Coronary artery (tissue), 2 donors: ENCODE measurements around the gene FLT4.
A peak's percentile ranks its signal among the peaks of the same experiment; 100 is the strongest.

Experiments
- DNase-seq: peaks from one replicate; pipeline ENCODE4 v3.0.0-alpha.2; 2017; ENCODE audit warnings: low spot score
- H3K27ac ChIP-seq, 2 donors: fragments of 200-600 bp; sonication (generic); one replicate each; pipeline ENCODE4 v1.5.1; 2016 to 2019
- H3K4me3 ChIP-seq: fragments of 200-600 bp; sonication (generic); 2 replicates; pipeline ENCODE4 v1.5.1; 2016; ENCODE audit warnings: mild to moderate bottlenecking, moderate library complexity
- TF ChIP-seq, protein P1 (sequence below): fragments of 200-600 bp; sonication (generic); IDR thresholded peaks from one replicate; pipeline ENCODE4 v1.5.1; 2019; ENCODE audit warnings: antibody characterized with exemption

FLT4 gene

DNA sequence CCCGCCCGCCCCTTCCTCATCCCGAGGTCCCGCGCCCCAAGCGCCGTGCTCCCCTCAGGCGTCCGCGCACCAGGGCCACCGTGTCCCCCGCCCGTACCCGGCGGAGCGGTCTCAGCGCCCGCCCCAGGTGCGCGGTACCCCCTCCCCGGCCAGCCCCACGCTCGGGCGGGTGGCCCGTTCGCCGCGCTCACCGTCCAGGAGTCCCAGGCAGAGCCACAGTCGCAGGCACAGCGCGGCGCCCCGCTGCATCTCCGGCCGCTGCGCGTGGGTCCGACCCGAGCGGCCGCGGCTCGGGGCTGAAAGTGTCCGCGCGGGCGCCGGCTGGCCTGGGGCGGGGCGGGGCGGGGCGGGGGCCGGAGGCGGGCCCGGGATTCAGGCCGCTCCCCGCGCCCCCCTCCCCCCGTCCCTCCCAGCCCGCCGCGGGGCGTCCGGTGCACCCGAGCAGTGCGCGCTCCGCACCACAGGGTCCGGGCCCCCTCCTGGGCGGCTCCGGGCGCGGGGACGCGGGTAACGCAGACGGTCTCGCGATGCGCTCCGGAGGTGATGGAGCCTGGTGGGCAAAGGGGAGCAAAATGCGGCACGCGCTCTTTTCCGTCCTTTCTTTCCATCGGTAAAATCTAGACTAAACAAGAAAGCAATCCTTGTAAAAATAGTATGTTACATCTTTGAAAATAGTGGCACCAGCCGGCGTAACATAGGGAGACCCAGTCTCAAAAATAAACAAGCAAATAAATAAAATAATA is at the start of gene FLT4:
FLT4 (minus strand) TSS at position 304 of the 743 bp plus-strand sequence; CDS start at position 249, 55 bp downstream.
- peak within 1 kb of the TSS in 1 of 2 donors; percentile 37 for H3K27ac ChIP-seq
- no peak for DNase-seq
- peak within 1 kb of the TSS; percentile 71 for H3K4me3 ChIP-seq
- TF ChIP-seq, protein P1, sequence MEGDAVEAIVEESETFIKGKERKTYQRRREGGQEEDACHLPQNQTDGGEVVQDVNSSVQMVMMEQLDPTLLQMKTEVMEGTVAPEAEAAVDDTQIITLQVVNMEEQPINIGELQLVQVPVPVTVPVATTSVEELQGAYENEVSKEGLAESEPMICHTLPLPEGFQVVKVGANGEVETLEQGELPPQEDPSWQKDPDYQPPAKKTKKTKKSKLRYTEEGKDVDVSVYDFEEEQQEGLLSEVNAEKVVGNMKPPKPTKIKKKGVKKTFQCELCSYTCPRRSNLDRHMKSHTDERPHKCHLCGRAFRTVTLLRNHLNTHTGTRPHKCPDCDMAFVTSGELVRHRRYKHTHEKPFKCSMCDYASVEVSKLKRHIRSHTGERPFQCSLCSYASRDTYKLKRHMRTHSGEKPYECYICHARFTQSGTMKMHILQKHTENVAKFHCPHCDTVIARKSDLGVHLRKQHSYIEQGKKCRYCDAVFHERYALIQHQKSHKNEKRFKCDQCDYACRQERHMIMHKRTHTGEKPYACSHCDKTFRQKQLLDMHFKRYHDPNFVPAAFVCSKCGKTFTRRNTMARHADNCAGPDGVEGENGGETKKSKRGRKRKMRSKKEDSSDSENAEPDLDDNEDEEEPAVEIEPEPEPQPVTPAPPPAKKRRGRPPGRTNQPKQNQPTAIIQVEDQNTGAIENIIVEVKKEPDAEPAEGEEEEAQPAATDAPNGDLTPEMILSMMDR: no peak

DNA sequence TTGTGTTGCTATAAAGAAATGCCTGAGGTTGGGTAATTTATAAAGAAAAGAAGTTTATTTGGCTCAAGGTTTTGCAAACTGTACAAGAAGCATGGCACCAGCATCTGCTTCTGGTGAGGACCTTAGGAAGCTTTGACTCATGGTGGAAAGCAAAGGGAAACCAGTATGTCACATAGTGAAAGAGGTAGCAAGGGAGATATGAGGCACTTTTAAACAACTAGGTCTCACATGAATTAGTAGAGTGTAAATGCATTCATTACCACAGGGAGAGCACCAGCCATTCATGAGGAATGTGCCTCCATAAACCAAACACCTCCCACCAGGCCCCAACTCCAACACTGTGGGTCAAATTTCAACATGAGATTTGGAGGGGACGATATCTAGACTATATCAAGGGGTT is 49.6 kb upstream of the FLT4 start:
- Histone ChIP-seq H3K4me3 (no peak overlapping the region), H3K27ac (no peak overlapping the region)
- TF ChIP-seq, protein P1: no peak
- DNase-seq: no peak

DNA sequence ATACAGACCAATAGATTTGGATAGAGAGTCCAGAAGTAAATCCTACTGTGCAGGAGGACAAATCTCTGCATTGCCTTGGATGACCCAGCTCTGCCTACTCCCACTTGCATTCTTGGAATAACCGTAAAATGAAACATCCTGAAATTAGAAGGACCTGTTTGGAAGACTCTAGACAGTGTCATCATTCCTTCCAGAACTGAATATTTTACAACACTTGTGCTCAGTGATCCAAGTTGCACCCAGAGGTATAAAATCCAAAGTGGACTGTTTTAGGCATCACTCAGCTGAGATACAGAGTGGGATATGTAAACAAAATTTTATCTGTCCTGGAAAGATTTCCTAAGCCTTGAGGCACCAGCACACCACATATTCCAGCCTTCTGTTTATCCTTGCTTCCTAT is 46.7 kb upstream of the FLT4 start:
- Histone ChIP-seq H3K4me3 (no peak overlapping the region), H3K27ac (no peak overlapping the region)
- TF ChIP-seq, protein P1: no peak
- DNase-seq: no peak

GRCh38 chr5:180692429-180692828 is 43.0 kb upstream of the FLT4 start:
- no peak for DNase-seq
- no peak overlapping the region for H3K27ac ChIP-seq
- TF ChIP-seq, protein P1: no peak

DNA sequence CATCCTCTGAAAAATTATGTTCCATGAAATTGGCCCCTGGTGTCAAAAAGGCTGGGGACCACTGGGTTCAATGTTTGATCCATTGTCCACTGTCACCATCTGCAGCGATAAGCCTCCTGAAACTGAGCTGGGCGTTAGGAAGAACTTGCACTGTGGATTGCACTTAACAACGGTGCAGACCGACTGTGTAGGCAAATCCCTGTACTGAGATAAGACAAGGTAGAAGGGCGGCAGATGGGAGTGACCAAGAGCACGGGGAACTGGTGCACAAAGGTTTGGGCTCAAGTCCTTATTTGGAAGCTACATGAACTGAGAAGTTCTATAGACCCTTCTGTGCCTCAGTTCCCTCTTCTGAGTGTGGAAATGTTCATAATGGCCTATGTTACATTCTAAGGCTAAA is 41.6 kb upstream of the FLT4 start:
- Histone ChIP-seq H3K4me3 (no peak overlapping the region), H3K27ac (no peak overlapping the region)
- no peak for DNase-seq
- TF ChIP-seq, protein P1: no peak

More at GRCh38 chr5:180692429-180692828, 43.0 kb upstream of the FLT4 start:
- no peak overlapping the region for H3K4me3 ChIP-seq

GRCh38 chr5:180690562-180690961 is 41.2 kb upstream of the FLT4 start:
- H3K4me3 ChIP-seq: no peak overlapping the region
- TF ChIP-seq, protein P1: no peak
- H3K27ac ChIP-seq: no peak overlapping the region
- no peak for DNase-seq

DNA sequence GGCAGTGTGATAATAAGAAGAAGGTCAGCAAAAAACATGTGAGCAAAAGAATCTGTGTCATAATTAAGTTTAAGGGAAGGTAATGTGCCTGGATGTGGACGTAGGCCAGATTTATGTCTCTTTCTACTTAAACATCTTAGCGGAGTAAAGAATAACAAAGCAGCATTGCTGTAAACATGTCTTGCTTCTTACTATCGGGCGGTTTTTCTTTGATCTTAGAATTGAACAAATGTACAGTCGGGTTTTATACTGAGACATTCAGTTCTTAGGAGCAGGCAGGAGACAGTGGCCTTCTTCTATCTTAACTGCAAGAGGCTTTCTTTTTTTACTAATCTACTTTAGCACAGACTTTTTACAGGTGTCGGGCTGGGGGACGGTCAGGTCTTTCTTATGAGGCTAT is 40.4 kb upstream of the FLT4 start:
- no peak overlapping the region for H3K4me3 ChIP-seq
- TF ChIP-seq, protein P1: no peak
- H3K27ac ChIP-seq: no peak overlapping the region
- DNase-seq: no peak
